GM12875 (cell line): ENCODE data around the gene AUH.
"Not testable (repeated sequence)": the region's sequence is repeated elsewhere in the genome, so short reads cannot be mapped to it uniquely, and the experiment has no call there.

Experiments used
- H3K4me3 ChIP-seq: one replicate; pipeline ENCODE4 v1.5.1; 2011; ENCODE audit warnings: low read depth, low read length, control low read depth
- CTCF ChIP-seq: IDR thresholded peaks from 2 replicates; pipeline ENCODE4 v1.5.1; 2011; ENCODE audit warnings: low read depth, mild to moderate bottlenecking, control low read depth, inconsistent platforms, low read length, moderate library complexity, borderline replicate concordance; ENCODE audit not compliant: insufficient read depth

AUH gene

GRCh38 chr9:91202736-91203283 lies 158.9 kb downstream of the AUH start:
- H3K4me3 ChIP-seq: no peak overlapping the region
- no peak for TF ChIP-seq CTCF

- no peak for TF ChIP-seq CTCF
- H3K4me3 ChIP-seq: no peak overlapping the region
These were observed 160.9 kb downstream of the AUH start for GRCh38 chr9:91200692-91201336.

GRCh38 chr9:91199739-91200497 lies 161.8 kb downstream of the AUH start:
- no peak overlapping the region for H3K4me3 ChIP-seq

GRCh38 chr9:91198881-91199280 lies 162.8 kb downstream of the AUH start:
- not testable (repeated sequence) for H3K4me3 ChIP-seq

More at GRCh38 chr9:91199739-91200497, 161.8 kb downstream of the AUH start:
- no peak for TF ChIP-seq CTCF

- TF ChIP-seq CTCF: no peak
- no peak overlapping the region for H3K4me3 ChIP-seq
These were observed 163.3 kb downstream of the AUH start for GRCh38 chr9:91198405-91198804.

GRCh38 chr9:91197232-91198181 lies 164.2 kb downstream of the AUH start:
- H3K4me3 ChIP-seq: no peak overlapping the region
- no peak for TF ChIP-seq CTCF
